HL-60/S4 (cell line): ENCODE measurements around the gene PAEP.
"Not testable (repeated sequence)": the region's sequence is repeated elsewhere in the genome, so short reads cannot be mapped to it uniquely, and the experiment has no call there.

Source experiments
- in situ Hi-C: fragments of 300-500 bp; cut with MboI; formaldehyde crosslinking; loops from 2 replicates; pipeline ENCODE4 v1.14.3; 2022; ENCODE audit warnings: low sequenced_read_pairs

The PAEP gene

DNA sequence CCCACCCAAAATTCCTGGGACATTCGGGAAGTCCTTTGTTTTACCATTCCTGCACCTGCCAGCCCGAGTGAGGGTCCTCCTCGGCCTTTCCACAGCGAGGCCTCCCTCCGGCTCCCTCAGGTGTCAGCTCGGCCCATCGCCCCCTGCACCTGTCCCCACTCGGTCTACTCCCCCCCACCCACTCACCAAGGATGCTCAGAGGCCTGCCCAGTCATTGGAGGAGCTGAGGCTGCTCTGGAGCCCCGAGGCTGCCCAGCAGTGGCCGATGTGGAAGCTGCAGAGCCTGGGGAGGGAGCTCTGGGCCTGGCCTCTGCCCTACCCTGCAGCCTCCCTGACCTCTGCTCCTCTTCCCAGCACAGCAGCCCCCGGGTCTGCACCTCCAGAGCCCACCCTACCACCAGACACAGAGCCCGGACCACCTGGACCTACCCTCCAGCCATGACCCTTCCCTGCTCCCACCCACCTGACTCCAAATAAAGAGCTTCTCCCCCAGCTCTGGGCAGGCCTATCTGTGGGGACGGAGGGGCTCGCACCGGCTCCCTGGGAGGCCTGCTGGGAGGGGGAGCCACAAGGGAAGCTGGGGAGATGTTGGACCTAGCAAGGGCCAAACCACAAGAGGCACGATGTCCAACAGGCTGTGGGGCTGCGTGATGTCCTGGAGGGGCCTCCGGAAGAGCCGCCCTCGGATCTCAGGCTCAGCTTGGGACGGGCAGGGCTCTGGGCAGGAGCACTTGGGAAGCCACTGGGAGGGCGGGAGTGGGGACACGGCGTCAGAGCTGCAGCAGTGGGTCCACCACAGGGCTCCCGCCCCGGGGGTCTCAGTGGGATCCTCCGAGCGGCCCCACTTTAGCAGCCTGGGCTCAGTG lies 11.8 kb upstream of the PAEP start:
- in situ Hi-C loops: not testable (repeated sequence)

- in situ Hi-C loops: no loop called here
Observed at GRCh38 chr9:135550344-135550918, 11.1 kb upstream of the PAEP start.

DNA sequence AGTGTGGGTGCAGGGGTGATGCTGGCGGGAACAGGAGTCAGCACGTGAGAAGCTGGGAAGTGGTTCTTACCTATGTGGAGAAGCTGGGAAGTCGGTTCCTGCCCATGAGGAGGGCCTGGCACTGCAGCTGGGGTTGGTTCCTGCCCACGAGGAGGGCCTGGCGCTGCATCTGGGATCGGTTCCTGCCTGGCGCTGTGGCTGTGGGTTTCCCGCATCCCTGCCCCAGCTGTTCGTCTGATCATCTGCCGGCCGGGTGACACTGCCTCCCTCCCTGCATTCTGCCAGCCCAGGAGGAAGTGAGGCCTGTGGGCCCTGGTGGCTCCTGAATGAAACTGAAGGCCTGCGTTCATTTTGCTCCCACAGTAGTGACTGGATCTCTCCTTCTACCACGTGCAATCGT lies 10.5 kb upstream of the PAEP start:
- in situ Hi-C loops: no loop called here

DNA sequence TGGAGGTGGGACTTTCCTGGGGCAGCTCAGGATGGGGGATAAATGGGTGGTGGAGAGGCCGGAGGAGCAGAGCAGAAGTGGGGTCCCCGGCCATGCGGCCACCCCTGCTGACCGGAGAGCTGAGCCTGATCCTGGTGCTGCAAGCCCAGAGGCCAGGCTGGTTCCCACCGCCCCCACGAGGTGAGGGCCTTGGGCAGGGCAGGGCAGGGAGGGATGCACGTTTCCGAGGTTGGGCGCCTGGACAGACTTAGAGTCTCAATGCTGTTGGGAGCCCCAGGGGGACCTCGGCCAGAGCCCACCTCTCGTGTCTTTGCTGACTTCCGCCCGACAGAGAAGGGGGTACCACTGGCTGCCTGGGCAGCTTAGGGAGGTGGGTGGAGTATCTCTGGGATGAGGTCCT lies 10.1 kb upstream of the PAEP start:
- in situ Hi-C loops: no loop called here

DNA sequence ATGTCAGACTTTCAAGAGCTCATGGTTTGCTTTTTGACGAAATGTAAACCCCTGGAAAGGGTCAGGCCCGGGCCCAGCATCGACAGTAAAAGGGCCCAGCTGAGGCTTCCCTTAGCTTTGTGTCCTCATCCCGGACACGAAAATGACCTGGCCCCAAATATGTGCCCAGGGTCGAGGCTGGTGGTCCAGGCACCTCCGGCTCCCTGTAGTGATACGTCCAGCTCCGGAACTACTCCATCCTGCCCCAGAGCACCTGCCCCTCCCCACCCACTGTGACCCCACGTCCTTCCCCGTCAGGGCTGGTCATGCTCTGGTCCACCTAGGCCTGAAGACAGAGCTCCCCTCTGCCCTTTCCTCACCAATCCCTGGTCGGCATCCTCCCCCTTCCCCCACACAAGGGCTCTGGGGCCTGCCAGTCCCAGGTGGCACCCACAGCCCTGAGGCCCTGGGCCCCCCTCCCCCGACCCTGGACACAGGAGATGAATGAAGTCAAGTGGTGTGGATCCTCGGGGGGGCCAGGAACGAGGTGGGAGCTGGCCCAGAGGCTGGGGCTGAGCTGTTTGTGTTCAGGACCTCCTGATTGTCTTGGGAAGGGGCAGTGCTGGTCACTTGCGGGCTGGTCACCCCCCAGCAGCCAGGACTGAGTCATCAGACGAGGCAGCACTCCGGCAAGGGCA lies 9.4 kb upstream of the PAEP start:
- in situ Hi-C loops: no loop called here

GRCh38 chr9:135552698-135553171 lies 8.8 kb upstream of the PAEP start:
- in situ Hi-C loops: no loop called here

- in situ Hi-C loops: no loop called here
Observed at GRCh38 chr9:135554718-135555117, 6.8 kb upstream of the PAEP start.

- in situ Hi-C loops: no loop called here
Observed at GRCh38 chr9:135555203-135555602, 6.4 kb upstream of the PAEP start.

DNA sequence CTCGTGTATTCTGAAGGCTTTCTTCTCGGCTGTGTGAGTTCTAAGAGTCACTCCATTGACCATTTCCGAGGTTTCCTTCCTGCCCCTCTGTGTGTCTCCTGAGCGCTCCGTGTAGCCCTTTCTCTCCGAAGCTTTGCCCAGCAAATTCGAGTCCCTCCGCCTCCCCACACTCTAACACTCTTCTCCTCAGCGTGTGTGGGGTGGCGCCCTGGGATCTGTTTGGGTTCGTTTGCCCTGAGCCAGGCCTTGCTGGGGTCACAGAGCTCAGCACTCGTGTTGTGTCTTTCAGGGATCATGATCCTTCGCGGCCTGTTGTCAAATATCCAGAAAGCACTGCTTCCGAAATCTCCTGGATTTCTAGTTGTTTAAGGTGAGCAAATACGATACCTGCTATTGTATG lies 5.6 kb upstream of the PAEP start:
- in situ Hi-C loops: no loop called here

GRCh38 chr9:135559606-135560005 lies 1.9 kb upstream of the PAEP start:
- in situ Hi-C loops: no loop called here

DNA sequence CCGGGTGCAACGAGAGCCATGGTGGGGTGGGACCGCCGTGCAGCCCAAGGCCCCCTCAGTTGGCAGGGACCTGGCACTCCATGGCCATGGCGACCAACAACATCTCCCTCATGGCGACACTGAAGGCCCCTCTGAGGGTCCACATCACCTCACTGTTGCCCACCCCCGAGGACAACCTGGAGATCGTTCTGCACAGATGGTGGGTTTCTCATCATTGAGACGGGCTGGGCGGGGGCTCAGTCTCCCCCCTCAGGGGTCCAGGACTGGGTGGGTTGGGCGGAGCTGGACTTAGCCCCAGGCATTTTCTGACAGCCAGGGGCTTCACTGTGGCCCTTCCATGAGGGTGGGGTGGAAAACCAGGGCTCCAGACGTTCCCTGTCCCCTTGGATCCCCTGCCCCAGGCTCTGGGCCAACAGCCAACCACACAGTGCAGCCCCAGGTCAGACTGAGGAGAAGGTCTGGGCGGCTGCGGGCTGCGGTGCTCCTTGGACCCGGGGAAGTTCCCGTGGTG lies 734 bp downstream of the PAEP start:
- in situ Hi-C loops: no loop called here

DNA sequence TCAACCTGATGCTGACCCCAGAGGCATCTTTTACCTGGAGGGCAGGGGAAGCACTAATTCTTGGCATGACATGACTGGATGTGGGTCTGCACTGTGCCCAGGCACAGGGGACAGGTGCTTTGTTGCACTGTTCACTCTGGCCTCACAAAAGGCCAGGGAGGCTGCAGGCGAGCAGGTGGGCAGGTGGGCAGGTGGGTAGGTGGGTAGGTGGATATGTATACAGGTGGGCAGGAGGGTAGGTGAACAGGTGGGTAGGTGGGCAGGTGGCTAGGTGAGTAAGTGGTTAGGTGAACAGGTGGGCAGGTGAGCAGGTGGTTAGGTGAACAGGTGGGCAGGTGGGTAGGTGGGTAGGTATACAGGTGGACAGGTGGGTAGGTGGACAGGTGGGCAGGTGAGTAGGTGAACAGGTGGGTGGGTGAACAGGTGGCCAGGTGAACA lies 1.5 kb downstream of the PAEP start:
- in situ Hi-C loops: no loop called here

- in situ Hi-C loops: no loop called here
Observed at GRCh38 chr9:135563858-135564257, 2.3 kb downstream of the PAEP start.

- in situ Hi-C loops: no loop called here
Observed at GRCh38 chr9:135565141-135565628, 3.6 kb downstream of the PAEP start.

DNA sequence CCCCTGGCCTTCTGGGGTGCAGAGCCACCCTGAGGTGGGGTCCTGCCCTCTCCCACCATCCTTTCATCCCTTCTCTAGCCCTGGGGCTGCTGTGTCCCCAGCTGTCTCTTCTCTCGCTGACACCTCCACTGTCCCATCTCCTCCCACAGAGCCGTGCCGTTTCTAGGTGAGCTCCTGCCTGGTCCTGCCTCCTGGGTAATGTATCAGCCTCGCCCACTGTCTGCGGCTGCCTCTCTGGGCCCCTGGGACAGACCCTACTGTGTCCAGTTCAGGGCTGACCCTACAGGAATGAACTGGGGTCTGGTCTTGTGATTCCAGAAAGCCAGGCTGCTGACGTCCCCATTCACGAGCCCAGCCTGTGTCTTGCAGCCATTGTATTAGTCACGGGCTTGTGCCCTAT lies 4.1 kb downstream of the PAEP start:
- in situ Hi-C loops: no loop called here

DNA sequence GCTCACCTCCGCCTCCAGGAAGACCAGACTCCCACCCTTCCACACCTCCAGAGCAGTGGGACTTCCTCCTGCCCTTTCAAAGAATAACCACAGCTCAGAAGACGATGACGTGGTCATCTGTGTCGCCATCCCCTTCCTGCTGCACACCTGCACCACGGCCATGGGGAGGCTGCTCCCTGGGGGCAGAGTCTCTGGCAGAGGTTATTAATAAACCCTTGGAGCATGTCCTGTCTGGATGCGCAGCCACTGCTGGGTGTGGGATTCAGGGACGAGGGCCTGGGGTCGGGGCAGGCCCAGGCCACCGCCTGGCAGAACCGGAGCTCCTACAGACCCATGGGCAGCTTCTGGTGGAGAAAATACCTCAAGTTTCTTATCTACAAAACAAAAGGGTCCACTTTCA lies 5.0 kb downstream of the PAEP start:
- in situ Hi-C loops: no loop called here

DNA sequence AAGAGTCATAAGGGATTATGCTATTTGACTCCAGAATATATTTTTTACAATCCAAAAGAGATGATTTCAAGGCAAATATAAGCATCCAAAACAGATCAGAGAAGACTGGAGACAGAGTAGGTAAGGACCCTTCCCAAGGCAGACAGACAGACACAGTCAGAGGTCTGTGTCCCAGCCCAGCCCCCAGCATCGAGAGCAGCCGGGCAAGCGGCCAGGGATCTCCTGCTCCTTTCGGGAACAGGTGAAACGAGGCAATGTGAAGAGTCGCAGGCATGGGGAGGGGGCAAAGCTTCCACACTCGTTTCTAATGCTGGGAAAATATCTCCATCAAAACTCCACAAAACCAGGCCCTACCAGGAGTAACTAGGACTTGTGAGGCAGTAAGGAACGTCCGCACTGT lies 5.8 kb downstream of the PAEP start:
- in situ Hi-C loops: no loop called here

DNA sequence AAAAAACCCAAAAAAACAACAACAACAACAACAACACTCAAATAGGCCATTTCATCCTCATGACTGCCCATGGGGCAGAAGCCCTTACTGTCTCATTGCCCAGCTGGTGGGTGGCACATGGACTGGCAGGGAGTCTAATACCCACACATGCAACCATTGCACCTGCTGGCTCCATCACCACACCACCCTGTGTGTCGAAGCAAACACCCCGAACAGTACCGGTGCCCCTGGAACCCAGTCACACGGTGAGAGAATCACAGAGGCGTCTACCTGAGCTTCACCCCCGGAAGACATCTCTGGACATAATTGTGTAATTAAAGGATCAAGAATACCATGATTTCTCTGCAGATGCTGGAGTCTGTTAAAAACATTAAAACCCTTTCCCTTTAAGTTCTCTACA lies 6.5 kb downstream of the PAEP start:
- in situ Hi-C loops: no loop called here

DNA sequence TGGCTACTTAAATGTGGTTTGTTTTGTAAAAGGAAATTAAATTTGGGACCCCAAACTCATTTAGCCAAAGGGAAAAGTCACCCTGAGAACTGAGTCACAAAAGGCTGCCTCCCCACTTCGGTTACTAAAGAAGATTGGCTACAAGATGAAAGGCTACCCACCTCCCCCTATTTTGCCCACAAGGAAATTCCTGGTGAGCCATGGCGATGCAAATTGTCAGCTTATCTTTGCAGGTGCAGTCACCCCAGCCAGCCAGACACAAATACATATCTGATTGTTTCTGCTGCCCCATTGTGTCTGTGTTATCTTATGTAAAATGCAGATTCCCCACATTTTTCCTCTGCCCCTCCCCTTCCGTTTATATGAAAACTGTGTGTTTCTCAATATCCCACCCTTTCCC lies 8.9 kb downstream of the PAEP start:
- in situ Hi-C loops: no loop called here

GRCh38 chr9:135572233-135572632 lies 10.7 kb downstream of the PAEP start:
- in situ Hi-C loops: no loop called here

DNA sequence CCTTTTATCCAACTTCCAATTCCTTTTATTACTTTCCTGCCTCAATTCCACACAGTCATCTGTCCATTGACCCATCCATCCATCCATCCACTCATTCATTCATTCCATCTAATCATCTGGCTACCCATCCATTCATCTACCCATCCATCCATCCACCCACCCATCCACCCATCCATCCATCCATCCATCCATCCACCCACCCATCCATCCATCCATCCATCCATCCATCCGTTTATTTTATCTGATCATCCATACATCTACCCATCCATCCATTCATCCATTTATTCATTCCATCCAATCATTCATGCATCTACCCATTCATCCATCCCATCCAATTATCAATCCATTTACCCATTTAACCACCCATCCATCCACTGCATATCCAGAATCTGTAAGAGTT lies 11.6 kb downstream of the PAEP start:
- in situ Hi-C loops: no loop called here

GRCh38 chr9:135574331-135574730 lies 12.8 kb downstream of the PAEP start:
- in situ Hi-C loops: no loop called here
